Spleen (tissue), 11 donors: ENCODE results near the gene SEMA3G. TPM values are rescaled to one million over a fixed set of nuclear protein-coding genes. Genes with fewer than 3 reads are reported as not detected.

Source experiments
- DNase-seq: peaks from one replicate; pipeline ENCODE4 v3.0.0-alpha.2; 2020
- H3K27ac ChIP-seq, 8 donors: fragments of 200-600 bp; sonication (generic) in 7 of 8; 1 replicate in 4 of 8; 2 replicates in 4 of 8; pipeline versions ENCODE4 v1.5.0 to v1.8.0; 2016 to 2021; ENCODE audit warnings: inconsistent platforms in 4 of 8, mild to moderate bottlenecking in 4 of 8, moderate library complexity in 1 of 8
- H3K27me3 ChIP-seq, 7 donors: fragments of 200-600 bp; sonication (generic) in 6 of 7; replicated peaks in 1 of 7; 1 replicate in 4 of 7; 2 replicates in 3 of 7; pipeline versions ENCODE4 v1.5.0 to v1.8.0; 2016 to 2021; ENCODE audit warnings: inconsistent platforms in 3 of 7, mild to moderate bottlenecking in 1 of 7
- H3K36me3 ChIP-seq, 6 donors: fragments of 200-600 bp; sonication (generic) in 5 of 6; 1 replicate in 4 of 6; 2 replicates in 2 of 6; pipeline versions ENCODE4 v1.5.0 to v1.8.0; 2016 to 2021; ENCODE audit warnings: inconsistent platforms in 2 of 6
- H3K4me1 ChIP-seq, 6 donors: fragments of 200-600 bp; sonication (generic) in 5 of 6; 1 replicate in 3 of 6; 2 replicates in 3 of 6; pipeline versions ENCODE4 v1.5.0 to v1.8.0; 2016 to 2021; ENCODE audit warnings: inconsistent platforms in 3 of 6
- H3K4me3 ChIP-seq, 8 donors: fragments of 200-600 bp; sonication (generic) in 7 of 8; 1 replicate in 4 of 8; 2 replicates in 4 of 8; pipeline versions ENCODE4 v1.5.0 to v1.8.0; 2016 to 2021; ENCODE audit warnings: inconsistent platforms in 4 of 8, mild to moderate bottlenecking in 4 of 8, moderate library complexity in 2 of 8
- H3K9me3 ChIP-seq, 8 donors: fragments of 200-600 bp; sonication (generic) in 7 of 8; 1 replicate in 4 of 8; 2 replicates in 4 of 8; pipeline versions ENCODE4 v1.5.0 to v1.8.0; 2016 to 2021; ENCODE audit warnings: inconsistent platforms in 4 of 8
- CTCF ChIP-seq, 11 experiments: fragments of 200-600 bp in 7 of 11; fragments of 450-650 bp in 4 of 11; sonication (generic) in 4 of 11; IDR thresholded peaks in 8 of 11; conservative IDR thresholded peaks in 3 of 11; 1 replicate in 7 of 11; 2 replicates in 4 of 11; pipeline versions ENCODE4 v1.4.0 to v1.8.0; 2016 to 2021; ENCODE audit warnings: antibody characterized with exemption in 11 of 11, inconsistent platforms in 4 of 11, mild to moderate bottlenecking in 1 of 11
- POLR2A ChIP-seq, 3 donors: fragments of 450-650 bp; IDR thresholded peaks; one replicate each; pipeline ENCODE4 v1.5.1; 2017; ENCODE audit warnings: antibody characterized with exemption in 3 of 3, mild to moderate bottlenecking in 1 of 3
- POLR2AphosphoS5 ChIP-seq, 3 donors: sonication (generic); formaldehyde crosslinking; IDR thresholded peaks; one replicate each; pipeline ENCODE4 v1.5.1; 2017; ENCODE audit warnings: antibody characterized with exemption in 3 of 3
- WGBS, 5 donors: extraction: QIAGEN DNeasy Blood & Tissue Kit in 3 of 5; methylation state at CpG; one replicate each; pipeline versions ENCODE4 v1.1.5 to v1.1.7; 2013 to 2018; 5-methylcytosine and 5-hydroxymethylcytosine counted together
- intact Hi-C: fragments of 100-400 bp; cut with DNase I; formaldehyde crosslinking; loops from one replicate; pipeline ENCODE4 v1.15.0; 2023; ENCODE audit warnings: low total_unique reads
- polyA plus RNA-seq, 3 donors: library from polyadenylated mRNA; stranded (reverse); fragments of 200-250 nt; gene quantifications; one replicate each; pipeline ENCODE4 v1.2.1, GENCODE V29; 2013
- total RNA-seq, 7 donors: library from RNA; depleted of rRNA in 3 of 7; stranded (reverse); fragments of >200 nt in 3 of 7; fragmentation: NEBNext Ultra II Directional in 4 of 7; extraction: Animal tissue kit (Norgen Biotek cat#: 25700) in 4 of 7; gene quantifications; one replicate each; pipeline versions ENCODE4 v1.1.0 to v1.2.1, GENCODE V29; 2016 to 2021
- donor health status: healthy with polysubstance abuse.
- donor health status: DM: no; HTN: no; CAD: no; lungs with moderate emphysema.
- donor health status: DM: no; HTN: no; CAD: no.
- donor health status: Bipolar disorder and iron deficiency.
- donor health status: healthy.
- donor health status: DM: no; HTN: no; CAD: no.
- donor health status: DM: yes; HTN: yes; CAD: no.

Gene SEMA3G
- total and polyA plus RNA-seq, 10 donors = 1.0 to 20.2 (median 9.5) TPM

GRCh38 chr3:52406791-52407510 lies 38.0 kb downstream of the SEMA3G start:
- intact Hi-C loops = no loop called here
- no peaks in the 10 kb centered on the region for H3K27me3 ChIP-seq
- TF ChIP-seq POLR2AphosphoS5 (IDR thresholded peaks at IDR 0.05) = no peak
- no peak for TF ChIP-seq POLR2A (IDR thresholded peaks at IDR 0.05)
- no peak for TF ChIP-seq CTCF (IDR thresholded peaks at IDR 0.05 in 8 of 11, conservative IDR thresholded peaks at IDR 0.05 in 3 of 11)
- H3K9me3 ChIP-seq = no peaks in the 10 kb centered on the region
- peak; percentile 63 for DNase-seq
- WGBS, 5 donors = 92 to 97% (median 96%) methylated on average over 15 to 20 of the region's 20 CpGs
- H3K4me3 ChIP-seq = no peak overlapping the region
- H3K4me1 ChIP-seq = peaks cover 26 to 63% (median 36%) of the 10 kb centered on the region in 6 donors
- H3K27ac ChIP-seq = no peak overlapping the region
- H3K36me3 ChIP-seq = peaks cover 0 to 69% (median 62%) of the 10 kb centered on the region in 6 donors

GRCh38 chr3:52406231-52406661 lies 38.7 kb downstream of the SEMA3G start:
- H3K9me3 ChIP-seq = no peaks in the 10 kb centered on the region
- no peaks in the 10 kb centered on the region for H3K27me3 ChIP-seq
- peak in 1 of 3 donors; percentile 41 for TF ChIP-seq POLR2AphosphoS5 (IDR thresholded peaks at IDR 0.05)
- TF ChIP-seq POLR2A (IDR thresholded peaks at IDR 0.05) = no peak
- H3K4me1 ChIP-seq = peaks cover 19 to 56% (median 29%) of the 10 kb centered on the region in 6 donors
- DNase-seq = peak; percentile 73
- H3K27ac ChIP-seq = no peak overlapping the region
- peaks cover 0 to 76% (median 69%) of the 10 kb centered on the region in 6 donors for H3K36me3 ChIP-seq
- 93 to 100% (median 96%) methylated on average over 5 to 11 of the region's 11 CpGs for WGBS, 5 donors
- intact Hi-C loops = no loop called here
- no peak overlapping the region for H3K4me3 ChIP-seq

- intact Hi-C loops = no loop called here
- WGBS, 5 donors = 88 to 96% (median 95%) methylated on average over 4 of the region's 4 CpGs
- Histone ChIP-seq H3K9me3 (no peaks in the 10 kb centered on the region), H3K27me3 (no peaks in the 10 kb centered on the region), H3K4me3 (no peak overlapping the region), H3K27ac (no peak overlapping the region), H3K4me1 (peaks cover 17 to 50% (median 24%) of the 10 kb centered on the region in 6 donors), H3K36me3 (peaks cover 0 to 82% (median 73%) of the 10 kb centered on the region in 6 donors)
- peak; percentile 51 for DNase-seq
- TF ChIP-seq CTCF (IDR thresholded peaks at IDR 0.05 in 8 of 11, conservative IDR thresholded peaks at IDR 0.05 in 3 of 11) (no peak), POLR2AphosphoS5 (IDR thresholded peaks at IDR 0.05) (no peak), POLR2A (IDR thresholded peaks at IDR 0.05) (no peak)
Observed at GRCh38 chr3:52405601-52406110, 39.2 kb downstream of the SEMA3G start.

- Histone ChIP-seq H3K4me1 (peaks cover 17 to 49% (median 24%) of the 10 kb centered on the region in 6 donors), H3K27me3 (no peaks in the 10 kb centered on the region), H3K27ac (no peak overlapping the region), H3K4me3 (no peak overlapping the region), H3K36me3 (peaks cover 0 to 88% (median 76%) of the 10 kb centered on the region in 6 donors), H3K9me3 (no peaks in the 10 kb centered on the region)
- WGBS, 5 donors = 93 to 99% (median 96%) methylated on average over 6 of the region's 6 CpGs
- peak; percentile 52 for DNase-seq
- intact Hi-C loops = no loop called here
- no peak for TF ChIP-seq POLR2AphosphoS5 (IDR thresholded peaks at IDR 0.05)
- TF ChIP-seq CTCF (IDR thresholded peaks at IDR 0.05 in 8 of 11, conservative IDR thresholded peaks at IDR 0.05 in 3 of 11) = no peak
- TF ChIP-seq POLR2A (IDR thresholded peaks at IDR 0.05) = no peak
Observed at GRCh38 chr3:52405066-52405465, 39.8 kb downstream of the SEMA3G start.
